ENCODE data around the gene HYKK.
"Not testable (repeated sequence)": the region's sequence is repeated elsewhere in the genome, so short reads cannot be mapped to it uniquely, and the experiment has no call there.

The HYKK gene

GRCh38 chr15:78506971-78507830 lies at the start of gene HYKK:
Gene HYKK (plus strand): TSS chr15:78507577. CDS start chr15:78513089, 5,512 bp downstream.
- no peak for FAIRE-seq

GRCh38 chr15:78460737-78461136 lies 46.6 kb upstream of the HYKK start:
- no peak for FAIRE-seq

DNA sequence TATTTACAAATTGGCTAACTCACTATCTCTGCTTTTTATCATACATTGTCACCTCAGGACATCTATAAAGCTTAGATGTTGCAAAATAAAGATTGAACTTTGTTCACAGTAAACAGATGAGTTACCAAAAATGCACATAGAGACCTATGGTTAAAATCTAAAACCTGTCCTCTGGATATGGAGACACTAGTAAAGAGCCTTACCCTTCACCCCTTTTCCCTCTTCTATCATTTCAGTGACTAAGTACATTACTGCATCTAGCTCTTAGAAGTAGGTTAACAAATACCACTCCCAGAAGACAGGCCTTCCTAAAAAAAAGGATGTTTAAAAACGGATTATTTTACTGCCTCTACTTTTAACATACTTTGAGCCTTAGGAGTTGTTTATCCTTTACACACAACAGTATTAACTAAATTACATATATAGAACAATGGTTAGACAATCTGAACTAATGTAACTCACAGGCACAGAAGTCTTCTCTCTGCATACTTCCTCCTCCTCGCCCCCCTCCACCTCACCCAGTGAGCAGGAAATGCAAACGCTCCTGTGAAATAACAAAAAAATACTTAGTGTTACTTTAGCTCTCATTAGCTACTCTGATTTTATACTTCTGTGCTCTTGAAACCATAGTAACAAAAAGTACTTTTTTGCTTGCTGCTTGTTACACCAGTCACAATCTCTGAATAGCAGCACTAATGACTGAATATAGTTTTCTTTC lies 46.0 kb upstream of the HYKK start:
- no peak for FAIRE-seq

DNA sequence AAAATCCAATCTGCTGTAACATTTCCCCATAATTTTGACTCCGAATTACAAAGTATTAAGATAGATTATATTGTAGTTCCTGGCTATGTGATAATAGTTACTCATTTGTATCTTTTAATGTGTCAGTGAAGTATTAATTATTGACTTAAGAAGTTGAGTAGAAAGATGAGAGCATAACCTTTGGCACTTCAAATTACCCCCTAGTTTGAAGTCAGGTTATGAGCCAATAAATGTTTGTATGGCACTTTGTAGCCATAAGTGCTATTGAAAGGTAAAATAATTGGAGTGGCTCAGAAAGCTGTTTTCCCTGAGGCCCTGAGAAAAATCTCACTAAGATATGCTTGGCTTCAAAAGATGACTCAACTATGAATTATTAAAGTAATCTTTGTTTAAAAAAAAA lies 38.3 kb upstream of the HYKK start:
- FAIRE-seq: no peak

- no peak for FAIRE-seq
Measured at GRCh38 chr15:78477295-78477694, 30.1 kb upstream of the HYKK start.

GRCh38 chr15:78479650-78480049 lies 27.7 kb upstream of the HYKK start:
- no peak for FAIRE-seq

DNA sequence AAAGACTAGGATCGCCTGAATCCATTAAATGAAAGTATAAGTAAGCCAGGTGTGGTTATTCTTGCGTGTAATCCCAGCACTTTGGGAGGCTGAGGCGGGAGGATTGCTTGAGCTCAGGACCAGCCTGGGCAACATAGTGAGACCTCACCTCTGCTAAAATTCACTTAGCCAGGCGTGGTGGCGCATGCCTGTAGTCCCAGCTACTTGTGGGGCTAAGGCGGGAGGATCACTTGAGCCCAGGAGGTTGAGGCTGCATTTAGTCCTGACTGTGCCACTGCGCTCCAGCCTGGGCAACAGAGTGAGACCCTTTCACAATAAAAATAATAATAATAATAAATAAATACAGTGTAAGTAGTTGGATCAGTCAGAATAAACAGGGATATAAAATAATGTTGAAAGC lies 25.5 kb upstream of the HYKK start:
- no peak for FAIRE-seq

GRCh38 chr15:78492872-78493271 lies 14.5 kb upstream of the HYKK start:
- no peak for FAIRE-seq

GRCh38 chr15:78501857-78502256 lies 5.5 kb upstream of the HYKK start:
- no peak for FAIRE-seq

DNA sequence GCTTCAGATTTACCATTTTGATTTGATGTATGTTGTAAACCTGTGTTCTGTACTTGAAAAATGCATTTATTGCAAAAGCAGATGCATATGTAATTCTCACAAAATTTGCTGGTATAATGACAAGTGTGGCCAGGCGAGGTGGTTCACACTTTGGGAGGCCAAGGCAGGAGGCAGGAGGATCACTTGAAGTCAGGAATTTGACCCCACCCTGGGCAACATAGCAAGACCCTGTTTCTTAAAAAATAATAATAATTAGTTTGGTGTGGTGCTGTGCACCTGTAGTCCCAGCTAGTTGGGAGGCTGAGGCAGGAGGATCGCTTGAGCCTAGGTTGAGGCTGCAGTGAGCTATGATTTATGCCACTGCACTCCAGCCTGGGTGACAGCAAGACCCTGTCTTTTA lies 4.7 kb upstream of the HYKK start:
- FAIRE-seq: no peak

DNA sequence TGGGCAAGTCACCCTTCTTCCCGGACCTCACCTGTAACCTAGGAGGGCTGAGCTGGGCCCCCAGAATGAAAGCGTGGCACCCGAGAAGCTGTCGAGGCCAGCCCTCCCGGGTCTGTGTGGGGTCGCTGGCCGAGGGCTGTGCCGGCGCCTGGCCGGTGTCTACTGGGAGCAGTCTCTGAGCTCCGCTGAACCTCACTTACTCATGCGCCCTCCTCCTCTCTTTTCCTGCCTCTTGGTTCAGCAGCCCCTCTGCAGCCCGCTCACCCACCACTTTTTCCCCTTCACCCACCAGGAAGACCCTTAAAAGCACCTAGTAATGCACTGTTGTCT lies 419 bp downstream of the HYKK start:
- FAIRE-seq: no peak

DNA sequence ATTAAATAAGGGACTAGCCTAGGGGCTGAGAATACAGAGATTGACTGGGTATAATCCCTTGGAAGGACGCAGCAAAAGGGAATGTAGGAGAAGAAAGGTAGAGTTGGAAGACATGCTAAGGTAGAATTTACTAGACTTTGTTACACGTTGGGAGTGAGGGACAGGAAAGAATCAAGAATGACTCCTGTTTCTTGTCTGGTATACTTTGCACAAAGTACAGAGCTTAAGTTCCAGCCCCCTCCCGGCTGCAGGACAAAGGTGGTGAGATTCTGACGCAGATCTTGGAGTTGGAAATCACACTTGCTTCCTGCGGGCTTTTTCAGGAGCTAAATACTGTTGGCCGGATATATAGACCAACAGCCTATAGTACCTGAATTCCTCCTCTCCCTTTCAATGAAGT lies 895 bp downstream of the HYKK start:
- no peak for FAIRE-seq

DNA sequence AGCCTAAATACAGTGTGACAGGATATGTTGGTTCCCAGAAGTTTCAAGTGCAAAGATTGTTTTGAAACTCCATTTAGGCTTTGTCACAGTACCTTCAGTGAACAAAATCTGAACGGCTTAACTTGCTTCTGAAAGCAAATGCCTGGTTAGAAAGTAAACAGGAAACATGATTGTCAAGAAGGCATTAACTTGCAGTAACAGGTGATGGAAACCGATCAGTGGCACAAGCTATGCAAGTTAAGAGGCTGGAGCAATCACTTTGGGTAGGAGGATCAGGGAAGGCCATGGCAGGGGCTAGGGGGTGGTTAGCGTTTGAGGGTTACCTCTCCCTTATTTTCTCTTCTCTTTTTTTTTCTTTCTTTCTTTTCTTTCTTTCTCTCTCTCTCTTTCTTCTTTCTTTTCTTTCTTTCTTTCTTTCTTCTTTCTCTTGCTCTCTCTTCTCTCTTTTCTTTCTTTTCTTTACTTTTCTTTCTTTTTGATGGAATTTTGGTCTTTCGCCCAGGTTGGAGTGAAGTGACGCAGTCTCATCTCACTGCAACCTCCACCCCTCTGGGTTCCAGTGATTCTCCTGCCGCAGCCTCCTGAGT lies 2.4 kb downstream of the HYKK start:
- no peak for FAIRE-seq

- FAIRE-seq: not testable (repeated sequence)
Measured at GRCh38 chr15:78520035-78520434, 12.7 kb downstream of the HYKK start.

GRCh38 chr15:78524230-78524629 lies 16.9 kb downstream of the HYKK start:
- FAIRE-seq: no peak

GRCh38 chr15:78527325-78527724 lies 19.9 kb downstream of the HYKK start:
- no peak for FAIRE-seq

- FAIRE-seq: no peak
Measured at GRCh38 chr15:78533331-78533730, 26.0 kb downstream of the HYKK start.

- no peak for FAIRE-seq
Measured at GRCh38 chr15:78536134-78536533, 28.8 kb downstream of the HYKK start.

DNA sequence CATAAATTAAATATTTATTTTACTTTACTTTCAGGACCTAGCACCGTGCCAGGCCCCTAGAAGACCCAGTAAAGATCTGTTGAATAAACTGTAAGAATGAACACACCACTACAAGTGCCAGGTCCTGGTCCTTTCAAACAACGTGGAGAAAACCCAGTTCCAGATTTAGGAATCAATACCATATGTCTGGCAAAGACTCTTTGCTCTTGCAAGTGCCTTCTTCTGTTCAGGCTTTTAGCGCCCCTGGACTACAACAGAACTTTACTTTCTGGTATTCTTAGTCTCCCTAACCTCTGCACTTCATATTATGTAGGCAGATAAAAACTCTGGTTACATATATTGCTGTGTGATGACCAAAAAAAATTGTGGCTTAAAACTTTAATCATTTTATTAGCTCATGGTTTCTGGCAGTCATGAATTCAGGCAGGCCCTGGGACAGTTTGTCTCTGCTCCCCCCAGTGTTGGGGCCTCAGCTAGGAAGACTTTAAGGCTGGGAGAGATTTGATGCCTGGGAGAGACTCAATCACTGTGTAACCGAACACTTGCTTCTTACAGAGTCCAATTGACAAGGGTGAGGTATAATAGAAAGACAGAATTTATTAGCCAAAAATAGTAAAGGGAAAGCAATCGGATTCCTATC lies 30.0 kb downstream of the HYKK start:
- FAIRE-seq: no peak

DNA sequence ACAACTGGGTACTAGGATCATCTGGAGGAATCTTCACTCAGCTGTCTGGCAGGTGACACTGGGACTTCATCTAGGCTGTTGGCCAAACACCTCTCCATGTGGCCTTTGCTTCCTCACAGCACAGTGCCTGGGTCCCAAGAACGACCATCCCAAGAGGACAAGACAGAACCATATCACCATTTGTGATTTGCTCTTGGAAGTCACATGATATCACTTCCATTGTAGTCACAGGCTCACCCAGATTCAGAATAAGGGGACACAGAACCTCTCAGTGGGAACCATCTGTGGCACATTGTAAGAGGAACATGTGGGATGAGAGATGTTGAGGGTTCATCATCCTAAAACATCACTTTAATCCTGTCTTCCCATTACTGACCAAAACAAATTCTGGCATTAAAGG lies 31.0 kb downstream of the HYKK start:
- no peak for FAIRE-seq

DNA sequence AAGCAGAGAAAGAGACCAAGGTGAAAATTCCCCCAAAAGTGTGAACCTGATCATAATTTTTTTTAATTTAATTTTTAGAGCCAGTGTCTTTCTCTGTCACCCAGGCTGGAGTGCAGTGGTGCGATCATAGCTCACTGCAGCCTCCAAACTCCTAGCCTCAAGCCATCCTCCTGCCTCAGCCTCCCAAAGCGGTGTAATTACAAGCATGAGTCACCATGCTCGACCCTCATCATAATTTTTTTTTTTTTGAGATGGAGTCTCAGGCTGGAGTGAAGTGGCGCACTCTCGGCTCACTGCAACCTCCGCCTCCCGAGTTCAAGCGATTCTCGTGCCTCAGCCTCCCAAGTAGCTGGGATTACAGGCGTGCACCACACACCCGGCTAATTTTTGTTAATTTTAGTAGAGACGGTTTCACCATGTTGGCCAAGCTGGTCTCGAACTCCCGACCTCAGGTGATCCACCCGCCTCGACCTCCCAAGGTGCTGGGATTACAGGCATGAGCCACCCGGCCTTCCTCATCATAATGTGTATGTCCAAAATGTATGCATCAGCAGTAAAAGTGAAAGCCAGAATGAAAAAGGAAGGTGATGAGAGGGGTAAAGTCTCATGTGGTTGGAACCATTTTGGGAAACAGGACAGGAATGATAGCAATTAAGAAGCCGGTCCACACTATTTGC lies 32.2 kb downstream of the HYKK start:
- FAIRE-seq: not testable (repeated sequence)

- no peak for FAIRE-seq
Measured at GRCh38 chr15:78540141-78540870, 32.9 kb downstream of the HYKK start, which contains the start of gene PSMA4. Gene PSMA4 (plus strand): TSS chr15:78540444. CDS start chr15:78541928, 1,484 bp downstream.

Measured in colon (tissue), 2 donors.